ENCODE measurements around the gene SUSD2. TPM values are rescaled to one million over a fixed set of nuclear protein-coding genes. Genes with fewer than 3 reads are reported as not detected.
"Not testable (repeated sequence)": the region's sequence is repeated elsewhere in the genome, so short reads cannot be mapped to it uniquely, and the experiment has no call there.

Gene SUSD2
- polyA plus RNA-seq, 2 donors = 0.73 to 1.4 TPM

GRCh38 chr22:24179478-24180210, 1.6 kb upstream of the SUSD2 start:
- Histone ChIP-seq H3K27me3 (ENCODE audit: control insufficient read depth in 1 of 2, insufficient read depth in 2 of 2, low read length in 2 of 2) (no peaks in the 10 kb centered on the region), H3K4me1 (ENCODE audit: control insufficient read depth in 2 of 2, insufficient read depth in 2 of 2, low read length in 1 of 2) (peaks cover 7 to 13% of the 10 kb centered on the region in 2 donors), H3K27ac (ENCODE audit: low read depth in 2 of 2, low read length in 1 of 2) (no peak overlapping the region), H3K4me3 (ENCODE audit: low read depth in 1 of 2, low read length in 2 of 2) (no peak overlapping the region), H3K36me3 (ENCODE audit: control insufficient read depth in 2 of 2, insufficient read depth in 2 of 2, low read length in 1 of 2) (peaks cover 3 to 22% of the 10 kb centered on the region in 2 donors), H3K9me3 (ENCODE audit: control insufficient read depth in 2 of 2, insufficient read depth in 1 of 2, low read depth in 1 of 2, low read length in 1 of 2) (no peaks in the 10 kb centered on the region)
- 75 to 76% methylated on average over 17 of the region's 17 CpGs for WGBS, 2 donors

GRCh38 chr22:24180316-24181087, 785 bp upstream of the SUSD2 start:
- Histone ChIP-seq H3K9me3 (ENCODE audit: control insufficient read depth in 2 of 2, insufficient read depth in 1 of 2, low read depth in 1 of 2, low read length in 1 of 2) (no peaks in the 10 kb centered on the region), H3K27ac (ENCODE audit: low read depth in 2 of 2, low read length in 1 of 2) (peak overlapping the region in 1 of 2 donors; percentile 27), H3K4me3 (ENCODE audit: low read depth in 1 of 2, low read length in 2 of 2) (no peak overlapping the region), H3K27me3 (ENCODE audit: control insufficient read depth in 1 of 2, insufficient read depth in 2 of 2, low read length in 2 of 2) (no peaks in the 10 kb centered on the region), H3K4me1 (ENCODE audit: control insufficient read depth in 2 of 2, insufficient read depth in 2 of 2, low read length in 1 of 2) (peaks cover 7 to 13% of the 10 kb centered on the region in 2 donors), H3K36me3 (ENCODE audit: control insufficient read depth in 2 of 2, insufficient read depth in 2 of 2, low read length in 1 of 2) (peaks cover 3 to 20% of the 10 kb centered on the region in 2 donors)
- WGBS, 2 donors = 77 to 80% methylated on average over 16 of the region's 16 CpGs

GRCh38 chr22:24181996-24182899, 961 bp downstream of the SUSD2 start:
- no peaks in the 10 kb centered on the region for H3K9me3 ChIP-seq (ENCODE audit: control insufficient read depth in 2 of 2, insufficient read depth in 1 of 2, low read depth in 1 of 2, low read length in 1 of 2)
- no peak overlapping the region for H3K4me3 ChIP-seq (ENCODE audit: low read depth in 1 of 2, low read length in 2 of 2)
- H3K36me3 ChIP-seq (ENCODE audit: control insufficient read depth in 2 of 2, insufficient read depth in 2 of 2, low read length in 1 of 2) = peaks cover 0 to 8% of the 10 kb centered on the region in 2 donors
- H3K27ac ChIP-seq (ENCODE audit: low read depth in 2 of 2, low read length in 1 of 2) = no peak overlapping the region
- H3K27me3 ChIP-seq (ENCODE audit: control insufficient read depth in 1 of 2, insufficient read depth in 2 of 2, low read length in 2 of 2) = no peaks in the 10 kb centered on the region
- 80 to 85% methylated on average over 19 to 20 of the region's 20 CpGs for WGBS, 2 donors
- peaks cover 7 to 22% of the 10 kb centered on the region in 2 donors for H3K4me1 ChIP-seq (ENCODE audit: control insufficient read depth in 2 of 2, insufficient read depth in 2 of 2, low read length in 1 of 2)

- 87 to 90% methylated on average over 10 to 11 of the region's 11 CpGs for WGBS, 2 donors
- not testable (repeated sequence) for H3K9me3 ChIP-seq (ENCODE audit: control insufficient read depth in 2 of 2, insufficient read depth in 1 of 2, low read depth in 1 of 2, low read length in 1 of 2); H3K4me3 ChIP-seq (ENCODE audit: low read depth in 1 of 2, low read length in 2 of 2); H3K27me3 ChIP-seq (ENCODE audit: control insufficient read depth in 1 of 2, insufficient read depth in 2 of 2, low read length in 2 of 2); H3K27ac ChIP-seq (ENCODE audit: low read depth in 2 of 2, low read length in 1 of 2); H3K36me3 ChIP-seq (ENCODE audit: control insufficient read depth in 2 of 2, insufficient read depth in 2 of 2, low read length in 1 of 2)
- H3K4me1 ChIP-seq (ENCODE audit: control insufficient read depth in 2 of 2, insufficient read depth in 2 of 2, low read length in 1 of 2) = peaks cover 7 to 22% of the 10 kb centered on the region in 2 donors
Observed at GRCh38 chr22:24182900-24183246, 1.6 kb downstream of the SUSD2 start.

- H3K4me1 ChIP-seq (ENCODE audit: control insufficient read depth in 2 of 2, insufficient read depth in 2 of 2, low read length in 1 of 2) = peaks cover 7 to 22% of the 10 kb centered on the region in 2 donors
- H3K9me3 ChIP-seq (ENCODE audit: control insufficient read depth in 2 of 2, insufficient read depth in 1 of 2, low read depth in 1 of 2, low read length in 1 of 2) = no peaks in the 10 kb centered on the region
- WGBS, 2 donors = 59 to 65% methylated on average over 24 of the region's 24 CpGs
- no peaks in the 10 kb centered on the region for H3K27me3 ChIP-seq (ENCODE audit: control insufficient read depth in 1 of 2, insufficient read depth in 2 of 2, low read length in 2 of 2)
- no peak overlapping the region for H3K27ac ChIP-seq (ENCODE audit: low read depth in 2 of 2, low read length in 1 of 2)
- no peaks in the 10 kb centered on the region for H3K36me3 ChIP-seq (ENCODE audit: control insufficient read depth in 2 of 2, insufficient read depth in 2 of 2, low read length in 1 of 2)
- H3K4me3 ChIP-seq (ENCODE audit: low read depth in 1 of 2, low read length in 2 of 2) = no peak overlapping the region
Observed at GRCh38 chr22:24183321-24184031, 2.2 kb downstream of the SUSD2 start.

- H3K4me3 ChIP-seq (ENCODE audit: low read depth in 1 of 2, low read length in 2 of 2) = no peak overlapping the region
Observed at GRCh38 chr22:24184057-24184798, 2.9 kb downstream of the SUSD2 start.

GRCh38 chr22:24185001-24185500, 3.8 kb downstream of the SUSD2 start:
- Histone ChIP-seq H3K36me3 (ENCODE audit: control insufficient read depth in 2 of 2, insufficient read depth in 2 of 2, low read length in 1 of 2) (no peaks in the 10 kb centered on the region), H3K27me3 (ENCODE audit: control insufficient read depth in 1 of 2, insufficient read depth in 2 of 2, low read length in 2 of 2) (no peaks in the 10 kb centered on the region), H3K4me1 (ENCODE audit: control insufficient read depth in 2 of 2, insufficient read depth in 2 of 2, low read length in 1 of 2) (peaks cover 7 to 32% of the 10 kb centered on the region in 2 donors), H3K9me3 (ENCODE audit: control insufficient read depth in 2 of 2, insufficient read depth in 1 of 2, low read depth in 1 of 2, low read length in 1 of 2) (no peaks in the 10 kb centered on the region), H3K27ac (ENCODE audit: low read depth in 2 of 2, low read length in 1 of 2) (no peak overlapping the region), H3K4me3 (ENCODE audit: low read depth in 1 of 2, low read length in 2 of 2) (no peak overlapping the region)
- 90 to 91% methylated on average over 16 of the region's 16 CpGs for WGBS, 2 donors

More at GRCh38 chr22:24184057-24184798, 2.9 kb downstream of the SUSD2 start:
- 68 to 77% methylated on average over 16 of the region's 16 CpGs for WGBS, 2 donors
- no peak overlapping the region for H3K27ac ChIP-seq (ENCODE audit: low read depth in 2 of 2, low read length in 1 of 2)
- H3K9me3 ChIP-seq (ENCODE audit: control insufficient read depth in 2 of 2, insufficient read depth in 1 of 2, low read depth in 1 of 2, low read length in 1 of 2) = no peaks in the 10 kb centered on the region
- H3K4me1 ChIP-seq (ENCODE audit: control insufficient read depth in 2 of 2, insufficient read depth in 2 of 2, low read length in 1 of 2) = peaks cover 7 to 24% of the 10 kb centered on the region in 2 donors
- H3K27me3 ChIP-seq (ENCODE audit: control insufficient read depth in 1 of 2, insufficient read depth in 2 of 2, low read length in 2 of 2) = no peaks in the 10 kb centered on the region
- no peaks in the 10 kb centered on the region for H3K36me3 ChIP-seq (ENCODE audit: control insufficient read depth in 2 of 2, insufficient read depth in 2 of 2, low read length in 1 of 2)

GRCh38 chr22:24185501-24186351, 4.4 kb downstream of the SUSD2 start:
- Histone ChIP-seq H3K9me3 (ENCODE audit: control insufficient read depth in 2 of 2, insufficient read depth in 1 of 2, low read depth in 1 of 2, low read length in 1 of 2) (no peaks in the 10 kb centered on the region), H3K4me3 (ENCODE audit: low read depth in 1 of 2, low read length in 2 of 2) (no peak overlapping the region), H3K27me3 (ENCODE audit: control insufficient read depth in 1 of 2, insufficient read depth in 2 of 2, low read length in 2 of 2) (no peaks in the 10 kb centered on the region), H3K27ac (ENCODE audit: low read depth in 2 of 2, low read length in 1 of 2) (no peak overlapping the region), H3K36me3 (ENCODE audit: control insufficient read depth in 2 of 2, insufficient read depth in 2 of 2, low read length in 1 of 2) (no peaks in the 10 kb centered on the region), H3K4me1 (ENCODE audit: control insufficient read depth in 2 of 2, insufficient read depth in 2 of 2, low read length in 1 of 2) (peaks cover 7 to 32% of the 10 kb centered on the region in 2 donors)
- 94% methylated on average over 46 to 51 of the region's 51 CpGs for WGBS, 2 donors
